ENCODE data around the gene PTCHD1. TPM values are rescaled to one million over a fixed set of nuclear protein-coding genes. Genes with fewer than 3 reads are reported as not detected.

The PTCHD1 gene
- total RNA-seq, 1 experiment from 2014 or later = not detected

DNA sequence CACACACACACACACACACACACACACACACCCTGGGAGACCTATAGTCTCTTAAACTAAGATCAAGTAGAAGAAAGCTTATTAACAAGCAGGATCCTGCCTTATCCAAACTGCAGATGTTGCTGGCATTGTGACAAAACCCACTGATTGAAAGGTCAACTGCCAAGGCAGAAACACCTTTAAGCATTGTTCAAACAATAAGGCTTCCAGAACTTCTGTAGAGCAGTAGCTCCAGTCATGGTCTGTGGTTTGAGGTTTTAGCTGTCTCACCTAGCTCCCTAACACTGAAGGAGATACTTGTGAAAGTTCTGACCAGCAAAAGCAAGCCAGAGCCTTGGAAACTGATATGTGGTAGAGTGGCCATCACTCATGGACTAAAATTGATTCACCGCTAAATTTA, 59.8 kb downstream of the PTCHD1 start:
- no peak for DNase-seq (ENCODE audit: low read depth)

DNA sequence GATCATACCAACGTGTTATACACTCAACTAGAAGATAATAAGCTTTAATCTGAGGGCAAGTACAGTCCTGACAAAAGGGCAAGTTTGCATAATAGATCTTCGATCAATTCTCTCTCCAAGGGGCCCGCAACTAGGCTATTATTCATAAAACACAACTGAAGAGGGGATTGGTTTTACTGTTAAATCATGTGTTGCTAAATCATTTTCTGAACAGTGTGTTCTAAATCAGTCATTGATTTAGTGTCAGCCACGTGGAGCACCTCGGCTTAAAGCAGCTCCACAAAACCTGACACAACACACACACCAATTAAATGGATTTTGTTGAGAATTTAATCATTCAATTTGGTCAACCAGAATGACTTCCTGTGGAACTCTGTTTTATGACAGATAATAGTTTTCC, 61.6 kb downstream of the PTCHD1 start:
- no peak for DNase-seq (ENCODE audit: low read depth)

DNA sequence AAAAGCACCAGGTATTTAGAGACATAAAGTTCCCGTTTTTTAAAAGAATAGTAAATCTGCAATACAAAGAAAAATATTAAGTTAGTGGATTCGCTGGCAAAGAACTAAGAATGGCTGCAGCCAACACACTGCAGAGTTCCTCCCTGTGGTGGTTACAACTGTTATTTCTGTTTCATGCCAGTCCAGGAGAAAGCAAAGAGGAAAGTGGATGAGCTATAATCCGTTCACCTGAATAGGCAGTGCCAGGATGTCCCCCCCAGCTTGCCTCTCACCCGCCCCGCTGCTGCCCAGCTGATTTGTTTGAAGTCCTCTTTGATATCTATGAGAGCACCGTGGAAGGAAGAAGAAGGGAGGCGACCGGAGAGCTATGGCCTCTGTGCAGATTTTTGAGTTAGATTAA, 63.9 kb downstream of the PTCHD1 start:
- DNase-seq (ENCODE audit: low read depth) = no peak

DNA sequence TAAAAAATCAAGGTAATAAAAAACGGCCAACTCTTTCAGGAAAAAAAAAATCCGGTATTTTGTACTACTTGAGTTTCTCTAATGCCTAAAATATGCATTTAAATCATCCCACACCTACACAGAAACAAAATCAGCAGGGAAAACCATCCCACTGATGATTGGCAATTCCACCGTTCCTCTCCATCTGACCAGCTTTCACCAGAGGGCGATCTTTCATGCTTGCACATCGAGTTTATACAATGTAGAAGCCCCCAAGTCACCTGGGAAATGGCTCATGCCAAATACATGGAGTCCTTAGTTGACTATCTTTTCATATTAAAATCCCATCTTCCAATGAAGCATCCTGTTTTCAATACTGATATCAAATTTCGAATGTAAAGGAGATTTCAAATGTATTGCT, 69.2 kb downstream of the PTCHD1 start:
- DNase-seq (ENCODE audit: low read depth) = peak; percentile 27

DNA sequence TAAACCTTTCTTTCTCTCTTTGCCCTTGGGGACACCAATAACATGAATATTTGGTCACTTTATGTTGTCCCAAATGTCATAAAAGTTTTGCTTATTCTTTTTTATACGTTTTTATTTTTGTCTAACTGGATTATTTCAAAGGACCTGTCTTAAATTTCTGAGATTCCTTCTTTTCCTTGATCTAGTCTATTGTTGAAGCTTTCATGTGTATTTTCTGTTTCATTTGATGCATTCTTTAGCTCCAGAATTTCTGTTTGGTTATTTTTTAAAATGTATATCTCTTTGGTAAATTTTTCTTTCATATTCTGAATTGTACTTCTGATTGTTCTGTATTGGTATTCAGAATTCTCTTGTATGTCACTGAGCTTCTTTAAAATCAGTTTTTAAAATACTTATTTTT, 88.3 kb downstream of the PTCHD1 start:
- DNase-seq (ENCODE audit: low read depth) = no peak

DNA sequence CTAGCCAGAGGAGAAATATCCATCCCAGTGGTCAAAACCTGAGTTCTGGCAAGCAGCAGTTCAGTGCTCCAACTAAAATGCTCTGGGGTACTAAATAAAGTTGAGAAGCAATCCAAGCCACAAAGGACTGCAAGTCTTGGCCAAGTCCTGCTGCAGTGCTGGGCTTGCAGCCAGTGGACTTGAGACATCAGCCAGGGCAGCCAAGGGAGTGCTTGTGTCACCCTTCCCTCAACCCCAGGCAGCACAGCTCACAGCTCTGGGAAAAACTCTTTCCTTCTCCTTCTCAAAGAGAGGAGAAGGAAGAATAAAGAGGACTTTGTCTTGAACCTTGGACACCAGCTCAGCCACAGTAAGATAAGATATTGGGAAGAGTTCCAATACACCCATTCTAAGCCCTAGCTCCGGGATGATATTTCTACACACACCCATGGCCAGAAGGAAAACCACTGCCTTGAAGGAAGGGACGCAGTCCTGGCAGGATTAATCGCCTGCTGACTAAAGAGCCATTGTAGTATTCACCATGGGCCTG, 99.8 kb downstream of the PTCHD1 start:
- peak; percentile 31 for DNase-seq (ENCODE audit: low read depth)

DNA sequence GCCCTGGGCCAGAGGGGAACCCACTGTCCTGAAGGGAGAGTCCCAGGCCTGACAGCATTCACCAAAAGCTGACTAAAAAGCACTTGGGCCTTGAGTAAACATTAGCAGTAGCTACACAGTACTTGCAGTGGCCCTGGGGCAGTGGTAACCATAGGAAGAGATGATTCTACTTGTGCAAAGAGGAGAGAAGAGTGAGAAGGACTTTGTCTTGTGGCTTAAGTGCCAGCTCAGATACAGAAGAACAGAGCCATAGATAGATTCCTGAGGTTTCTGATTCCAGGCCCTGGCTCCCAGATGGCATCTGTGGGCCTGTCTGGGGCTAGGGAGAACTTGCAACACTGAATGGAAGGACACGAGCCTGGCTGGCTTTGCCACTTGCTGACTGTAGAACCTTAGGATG, 100.5 kb downstream of the PTCHD1 start:
- no peak for DNase-seq (ENCODE audit: low read depth)

DNA sequence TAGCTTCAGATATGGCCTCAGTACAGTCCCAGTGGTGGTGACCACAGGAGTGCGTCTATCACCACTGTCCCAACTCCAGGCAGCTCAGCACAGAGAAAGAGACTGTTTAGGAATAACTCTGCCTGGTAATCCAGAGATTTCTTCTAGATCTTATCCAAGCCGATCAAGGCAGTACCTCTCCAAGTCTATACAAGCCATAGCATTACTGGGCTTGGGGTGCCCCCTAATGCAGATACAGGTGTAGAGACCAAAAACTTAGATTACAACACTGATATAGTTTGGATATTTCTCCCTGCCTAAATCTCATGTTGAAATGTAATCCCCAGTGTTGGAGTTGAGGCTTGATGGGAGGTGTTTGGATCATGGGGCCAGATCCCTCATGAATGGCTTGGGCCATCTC, 100.9 kb downstream of the PTCHD1 start:
- DNase-seq (ENCODE audit: low read depth) = no peak

DNA sequence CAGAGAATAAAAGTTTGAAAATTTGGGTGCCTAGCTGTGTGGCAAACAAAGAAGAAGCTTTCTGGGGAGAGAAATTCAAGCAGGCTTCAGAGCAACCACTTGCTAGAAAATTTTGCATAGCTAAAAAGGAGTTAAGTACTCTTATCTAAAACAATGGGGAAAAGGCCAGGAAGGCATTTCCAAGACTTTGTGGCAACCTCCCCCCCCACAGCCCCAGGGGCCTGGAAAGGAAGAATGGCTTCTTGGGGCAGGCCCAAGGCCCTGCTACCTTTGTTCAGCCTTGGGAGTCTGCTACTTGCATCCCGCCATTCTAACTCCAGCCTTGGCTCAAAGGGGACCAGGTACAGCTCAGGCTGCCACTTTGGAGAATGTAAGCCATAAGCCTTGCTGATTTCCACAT, 102.2 kb downstream of the PTCHD1 start:
- DNase-seq (ENCODE audit: low read depth) = no peak

DNA sequence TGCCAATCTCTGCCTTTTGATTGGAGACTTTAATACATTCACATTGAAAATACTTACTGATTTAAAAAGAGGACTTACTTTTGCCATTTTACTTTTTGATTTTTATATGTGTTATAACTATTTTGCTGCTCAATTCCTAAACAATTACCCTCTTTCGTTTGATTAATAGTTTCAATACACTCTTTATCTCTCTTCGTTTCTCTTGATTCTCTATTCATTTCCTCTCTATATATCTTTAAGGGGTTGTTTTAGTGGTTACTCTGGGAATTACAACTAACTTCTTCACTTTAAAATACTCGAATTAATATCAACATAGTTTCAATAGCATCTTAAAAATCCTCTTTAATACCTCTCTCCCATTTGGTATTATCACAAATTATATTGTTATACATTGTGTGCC, 116.6 kb downstream of the PTCHD1 start:
- no peak for DNase-seq (ENCODE audit: low read depth)

All from LHCN-M2 (cell line).